ENCODE measurements around the gene NAP1L4. TPM values are rescaled to one million over a fixed set of nuclear protein-coding genes. Genes with fewer than 3 reads are reported as not detected.
A peak's percentile ranks its signal among the peaks of the same experiment; 100 is the strongest.

The NAP1L4 gene
- total RNA-seq, 6 experiments from 2014 or later: 109 to 140 (median 131) TPM

- H3K4me1 Mint-ChIP-seq (ENCODE audit: low read depth): peaks cover 30% of the 10 kb centered on the region
- peaks cover 1% of the 10 kb centered on the region; the same call in 1 of the 2 replicates for H3K27me3 Mint-ChIP-seq (ENCODE audit: insufficient read depth)
- DNase-seq: peak; percentile 16
- peak overlapping the region; percentile 97 for H3K4me3 Mint-ChIP-seq
- peak overlapping the region; percentile 97 for H3K27ac Mint-ChIP-seq
- peaks cover 13% of the 10 kb centered on the region; the same call in 1 of the 2 replicates for H3K36me3 Mint-ChIP-seq (ENCODE audit: low read depth)
- no peak for TF ChIP-seq CTCF (IDR thresholded peaks at IDR 0.05)
- H3K9me3 Mint-ChIP-seq: no peaks in the 10 kb centered on the region
Observed at GRCh38 chr11:2991452-2992233, 486 bp downstream of the NAP1L4 start.

GRCh38 chr11:2990617-2991451, 1.3 kb downstream of the NAP1L4 start:
- Mint-ChIP-seq H3K4me3 (peak overlapping the region; percentile 97), H3K27me3 (ENCODE audit: insufficient read depth) (peaks cover 1% of the 10 kb centered on the region; the same call in 1 of the 2 replicates), H3K9me3 (no peaks in the 10 kb centered on the region), H3K36me3 (ENCODE audit: low read depth) (peaks cover 13% of the 10 kb centered on the region; the same call in 1 of the 2 replicates), H3K27ac (peak overlapping the region; percentile 92), H3K4me1 (ENCODE audit: low read depth) (peaks cover 30% of the 10 kb centered on the region)
- no peak for TF ChIP-seq CTCF (IDR thresholded peaks at IDR 0.05)
- DNase-seq: no peak

- peaks cover 30% of the 10 kb centered on the region for H3K4me1 Mint-ChIP-seq (ENCODE audit: low read depth)
- DNase-seq: no peak
Observed at GRCh38 chr11:2989551-2989950, 2.6 kb downstream of the NAP1L4 start.

GRCh38 chr11:2989006-2989405, 3.1 kb downstream of the NAP1L4 start:
- H3K4me1 Mint-ChIP-seq (ENCODE audit: low read depth): peaks cover 30% of the 10 kb centered on the region
- H3K4me3 Mint-ChIP-seq: peak overlapping the region; percentile 97
- peak overlapping the region; percentile 92 for H3K27ac Mint-ChIP-seq
- peaks cover 17% of the 10 kb centered on the region; the same call in 1 of the 2 replicates for H3K36me3 Mint-ChIP-seq (ENCODE audit: low read depth)
- no peak for DNase-seq
- H3K27me3 Mint-ChIP-seq (ENCODE audit: insufficient read depth): peaks cover 1% of the 10 kb centered on the region; the same call in 1 of the 2 replicates
- no peak for TF ChIP-seq CTCF (IDR thresholded peaks at IDR 0.05)
- no peaks in the 10 kb centered on the region for H3K9me3 Mint-ChIP-seq

More at GRCh38 chr11:2989551-2989950, 2.6 kb downstream of the NAP1L4 start:
- Mint-ChIP-seq H3K4me3 (peak overlapping the region; percentile 97), H3K9me3 (no peaks in the 10 kb centered on the region), H3K27ac (peak overlapping the region; percentile 92), H3K36me3 (ENCODE audit: low read depth) (peaks cover 14% of the 10 kb centered on the region; the same call in 1 of the 2 replicates), H3K27me3 (ENCODE audit: insufficient read depth) (peaks cover 1% of the 10 kb centered on the region; the same call in 1 of the 2 replicates)
- no peak for TF ChIP-seq CTCF (IDR thresholded peaks at IDR 0.05)
